ENCODE measurements around the gene DSTN. TPM values are rescaled to one million over a fixed set of nuclear protein-coding genes. Genes with fewer than 3 reads are reported as not detected.
A peak's percentile ranks its signal among the peaks of the same experiment; 100 is the strongest.

DSTN gene
- total and polyA plus RNA-seq, 9 donors, result 162 to 1,033 (median 324) TPM

DNA sequence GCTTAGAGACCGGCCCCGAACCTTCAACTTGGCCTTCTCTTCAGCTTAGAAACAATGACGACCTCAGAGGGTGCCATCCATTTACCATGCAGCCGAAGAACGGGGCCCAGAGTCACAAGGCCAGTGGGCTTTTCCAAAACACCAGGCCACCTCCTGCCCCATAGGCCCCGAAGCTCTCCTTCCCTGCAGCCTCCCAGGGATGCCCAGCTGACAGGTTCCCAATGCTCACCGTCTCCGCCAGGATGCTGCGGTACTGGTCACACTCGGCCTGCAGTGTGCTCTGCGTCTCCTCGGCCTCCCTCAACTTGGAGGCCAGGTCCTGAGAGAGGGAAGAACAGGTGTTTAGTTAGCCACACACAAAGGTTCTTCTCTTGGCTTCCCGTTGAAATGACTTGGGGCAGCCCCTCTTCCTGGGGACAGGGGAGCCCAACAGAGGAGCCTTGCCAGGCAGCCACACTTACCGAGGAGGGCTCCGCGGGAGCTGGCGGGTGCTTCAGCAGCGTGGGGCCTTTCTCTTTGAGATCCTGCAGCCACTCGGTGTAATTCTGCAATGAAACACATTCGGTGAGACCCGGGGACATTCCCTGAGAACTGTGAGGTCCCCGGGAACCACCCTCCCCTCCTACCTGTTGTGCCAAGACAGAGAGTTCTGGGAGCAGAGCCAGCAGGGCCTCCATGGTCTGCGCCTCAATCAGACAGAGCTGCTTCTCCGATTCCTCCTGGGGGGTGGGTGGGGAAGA lies 51.5 kb downstream of the DSTN start:
- intact Hi-C loops (cut with DNase I), result no loop called here
- H3K27me3 ChIP-seq, result no peaks in the 10 kb centered on the region

GRCh38 chr20:17622086-17622850 lies 52.4 kb downstream of the DSTN start:
- 77 to 79% (median 79%) methylated on average over 11 of the region's 11 CpGs for WGBS, 3 donors
- no peak overlapping the region for H3K27ac ChIP-seq
- H3K9me3 ChIP-seq, result no peaks in the 10 kb centered on the region
- TF ChIP-seq EP300 (IDR thresholded peaks at IDR 0.05), result no peak
- TF ChIP-seq, protein P1, sequence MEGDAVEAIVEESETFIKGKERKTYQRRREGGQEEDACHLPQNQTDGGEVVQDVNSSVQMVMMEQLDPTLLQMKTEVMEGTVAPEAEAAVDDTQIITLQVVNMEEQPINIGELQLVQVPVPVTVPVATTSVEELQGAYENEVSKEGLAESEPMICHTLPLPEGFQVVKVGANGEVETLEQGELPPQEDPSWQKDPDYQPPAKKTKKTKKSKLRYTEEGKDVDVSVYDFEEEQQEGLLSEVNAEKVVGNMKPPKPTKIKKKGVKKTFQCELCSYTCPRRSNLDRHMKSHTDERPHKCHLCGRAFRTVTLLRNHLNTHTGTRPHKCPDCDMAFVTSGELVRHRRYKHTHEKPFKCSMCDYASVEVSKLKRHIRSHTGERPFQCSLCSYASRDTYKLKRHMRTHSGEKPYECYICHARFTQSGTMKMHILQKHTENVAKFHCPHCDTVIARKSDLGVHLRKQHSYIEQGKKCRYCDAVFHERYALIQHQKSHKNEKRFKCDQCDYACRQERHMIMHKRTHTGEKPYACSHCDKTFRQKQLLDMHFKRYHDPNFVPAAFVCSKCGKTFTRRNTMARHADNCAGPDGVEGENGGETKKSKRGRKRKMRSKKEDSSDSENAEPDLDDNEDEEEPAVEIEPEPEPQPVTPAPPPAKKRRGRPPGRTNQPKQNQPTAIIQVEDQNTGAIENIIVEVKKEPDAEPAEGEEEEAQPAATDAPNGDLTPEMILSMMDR (IDR thresholded peaks at IDR 0.05), result no peak
- TF ChIP-seq POLR2A (IDR thresholded peaks at IDR 0.05), result no peak
- no peaks in the 10 kb centered on the region for H3K27me3 ChIP-seq
- no peaks in the 10 kb centered on the region for H3K36me3 ChIP-seq
- no peaks in the 10 kb centered on the region for H3K4me1 ChIP-seq (ENCODE audit: insufficient read depth)
- intact Hi-C loops (cut with DNase I), result no loop called here
- DNase-seq, result peak in 2 of 5 donors; percentile 5 to 20
- no peak overlapping the region for H3K4me3 ChIP-seq

More for the DNA sequence above, 51.5 kb downstream of the DSTN start:
- Histone ChIP-seq H3K27ac (no peak overlapping the region), H3K9me3 (no peaks in the 10 kb centered on the region), H3K4me1 (ENCODE audit: insufficient read depth) (no peaks in the 10 kb centered on the region), H3K4me3 (no peak overlapping the region), H3K36me3 (no peaks in the 10 kb centered on the region)
- DNase-seq, result peak in 3 of 5 donors; percentile 9 to 21 (median 15)
- no peak for TF ChIP-seq EP300 (IDR thresholded peaks at IDR 0.05)
- TF ChIP-seq, protein P1 (IDR thresholded peaks at IDR 0.05), result no peak
- no peak for TF ChIP-seq POLR2A (IDR thresholded peaks at IDR 0.05)
- 82 to 84% (median 83%) methylated on average over 24 of the region's 24 CpGs for whole genome bisulfite sequencing, 3 donors

- Histone ChIP-seq H3K4me3 (no peak overlapping the region), H3K27ac (no peak overlapping the region), H3K9me3 (no peaks in the 10 kb centered on the region), H3K4me1 (ENCODE audit: insufficient read depth) (no peaks in the 10 kb centered on the region), H3K36me3 (no peaks in the 10 kb centered on the region), H3K27me3 (no peaks in the 10 kb centered on the region)
- WGBS, 3 donors, result 84 to 90% (median 86%) methylated on average over 9 of the region's 9 CpGs
- intact Hi-C loops (cut with DNase I), result no loop called here
- no peak for TF ChIP-seq POLR2A (IDR thresholded peaks at IDR 0.05)
- TF ChIP-seq, protein P1 (IDR thresholded peaks at IDR 0.05), result no peak
- no peak for TF ChIP-seq EP300 (IDR thresholded peaks at IDR 0.05)
- DNase-seq, result peak in 2 of 5 donors; percentile 13 to 20
These were observed 53.1 kb downstream of the DSTN start for GRCh38 chr20:17622851-17623508.

DNA sequence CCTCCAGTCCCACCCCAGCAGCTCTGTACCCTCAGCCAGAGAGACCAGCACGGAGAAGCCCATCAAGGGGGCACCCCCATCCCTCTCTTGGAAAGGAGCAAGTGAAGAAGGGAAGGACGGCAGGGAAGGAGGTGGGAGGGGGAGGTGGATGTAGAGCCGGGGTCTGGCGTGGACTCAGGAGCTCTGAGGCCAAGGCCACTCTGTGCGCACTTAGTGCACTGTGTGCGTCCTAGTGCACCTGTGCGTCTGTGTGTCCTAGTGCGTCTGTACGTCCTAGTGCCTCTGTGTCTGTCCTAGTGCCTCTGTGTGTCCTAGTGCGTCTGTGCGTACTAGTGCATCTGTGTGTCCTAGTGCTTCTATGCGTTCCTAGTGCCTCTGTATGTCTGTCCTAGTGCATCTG lies 54.2 kb downstream of the DSTN start:
- WGBS, 3 donors, result 75 to 78% (median 75%) methylated on average over 12 of the region's 12 CpGs
- H3K4me3 ChIP-seq, result no peak overlapping the region
- H3K27me3 ChIP-seq, result no peaks in the 10 kb centered on the region
- H3K36me3 ChIP-seq, result no peaks in the 10 kb centered on the region
- no peaks in the 10 kb centered on the region for H3K4me1 ChIP-seq (ENCODE audit: insufficient read depth)
- DNase-seq, result peak; percentile 8 to 38 (median 15)
- H3K9me3 ChIP-seq, result no peaks in the 10 kb centered on the region
- intact Hi-C loops (cut with DNase I), result no loop called here
- TF ChIP-seq, protein P1 (IDR thresholded peaks at IDR 0.05), result no peak
- TF ChIP-seq EP300 (IDR thresholded peaks at IDR 0.05), result no peak
- H3K27ac ChIP-seq, result no peak overlapping the region
